GF-D8 (cell line): Measurements from ENCODE around the gene SEMA4C.
A peak's percentile ranks its signal among the peaks of the same experiment; 100 is the strongest.

ENCODE experiments used
- DNase-seq: peaks from one replicate; lab custom pipeline; 2025; lab: John Stamatoyannopoulos, UW

The SEMA4C gene

GRCh38 chr2:96869822-96870625 is at the start of gene SEMA4C:
Gene SEMA4C, minus strand, starts transcription at chr2:96870080. Its CDS starts 2,194 bp downstream, at chr2:96867886.
- DNase-seq, result no peak

DNA sequence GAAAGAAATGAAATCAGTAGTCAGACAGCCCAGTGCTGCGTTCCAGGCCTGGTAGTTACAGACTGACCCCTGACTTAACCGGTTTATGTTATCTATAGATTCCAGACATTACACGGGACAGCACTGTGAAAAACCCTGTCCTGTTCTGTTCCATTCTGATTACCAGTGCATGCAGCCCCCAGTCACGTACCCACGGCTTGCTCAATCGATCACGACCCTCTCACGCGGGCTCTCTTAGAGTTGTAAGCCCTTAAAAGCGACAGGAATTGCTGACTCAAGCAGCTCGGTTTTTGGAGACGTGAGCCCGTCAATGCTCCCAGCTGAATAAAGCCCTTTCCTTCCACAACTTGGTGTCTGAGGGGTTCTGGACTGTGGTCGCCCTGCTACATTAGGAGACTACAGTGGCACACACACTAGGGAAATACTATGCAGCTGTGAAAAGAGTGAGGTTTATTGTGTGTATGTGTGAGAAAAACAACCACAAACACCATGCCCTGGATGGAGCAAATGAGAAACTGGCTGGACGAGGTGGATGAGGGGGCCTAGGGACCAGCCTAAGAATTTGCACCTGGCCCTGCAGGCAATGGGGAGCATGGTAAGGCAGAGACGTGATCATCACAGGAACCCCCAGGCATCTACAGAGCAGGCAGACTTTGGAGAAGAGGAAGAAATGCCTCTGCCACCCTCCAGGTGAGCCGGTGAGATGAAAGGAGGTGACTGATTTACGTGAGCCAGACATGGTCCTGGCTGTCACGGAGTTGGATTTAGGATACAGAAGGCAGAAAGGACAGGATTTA is 49.1 kb upstream of the SEMA4C start:
- DNase-seq, result no peak

DNA sequence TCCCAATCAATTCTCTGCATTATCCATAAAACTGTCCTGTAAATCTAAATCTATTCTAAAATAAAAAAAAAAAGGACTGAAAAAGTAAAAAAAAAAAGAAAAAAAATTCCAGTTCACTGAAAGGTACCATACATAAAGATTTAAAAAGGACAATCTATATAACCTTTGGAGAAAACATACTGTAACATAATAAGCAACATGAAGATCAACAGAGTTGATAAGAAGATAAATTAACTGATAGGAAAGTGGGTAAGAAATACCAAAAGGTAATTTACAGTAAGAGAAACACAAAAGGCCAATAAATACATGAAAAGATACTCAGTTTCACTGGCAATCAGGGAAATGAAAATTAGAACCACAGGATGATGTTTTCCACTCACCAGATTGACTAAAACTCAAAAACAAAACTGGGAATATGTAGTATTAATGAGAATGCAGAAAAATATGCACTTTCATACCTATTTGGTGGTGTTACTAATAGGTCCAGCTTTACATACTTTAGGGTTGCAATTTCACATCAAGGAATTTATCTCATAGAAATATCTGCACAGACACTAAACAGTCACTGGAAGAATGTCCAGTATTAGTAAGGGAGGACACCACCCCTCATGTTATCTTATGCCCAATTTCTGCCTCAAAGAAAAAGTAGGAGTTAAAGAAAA is 48.3 kb upstream of the SEMA4C start:
- DNase-seq, result no peak

GRCh38 chr2:96916646-96917543 is 47.0 kb upstream of the SEMA4C start:
- no peak for DNase-seq

GRCh38 chr2:96916156-96916630 is 46.3 kb upstream of the SEMA4C start:
- no peak for DNase-seq

GRCh38 chr2:96914332-96914731 is 44.5 kb upstream of the SEMA4C start:
- DNase-seq, result no peak

GRCh38 chr2:96913398-96914202 is 43.7 kb upstream of the SEMA4C start:
- peak; percentile 55 for DNase-seq

GRCh38 chr2:96913117-96913397 is 43.2 kb upstream of the SEMA4C start:
- DNase-seq, result no peak

- DNase-seq, result no peak
These were observed 42.7 kb upstream of the SEMA4C start for GRCh38 chr2:96912346-96913116.

DNA sequence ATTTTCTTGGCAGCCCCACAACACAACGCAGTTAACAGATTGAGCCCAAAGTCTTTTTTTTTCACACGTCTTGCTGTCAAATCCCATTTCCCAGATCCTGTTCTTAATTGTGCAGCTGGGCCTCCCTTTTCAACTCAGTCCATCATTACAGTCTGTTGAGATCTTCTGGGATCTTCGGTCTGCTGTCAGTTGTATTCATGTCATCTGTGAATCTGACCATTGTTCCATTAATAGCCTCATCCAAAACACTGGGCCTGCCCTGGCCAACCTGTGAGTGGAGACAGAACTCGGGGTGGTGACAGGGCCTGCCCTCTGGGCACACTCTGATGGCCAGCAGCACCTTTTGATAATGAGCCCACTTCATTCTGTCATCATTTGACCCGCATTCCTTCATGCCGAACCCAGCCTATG is 39.7 kb upstream of the SEMA4C start:
- no peak for DNase-seq

- DNase-seq, result no peak
These were observed 37.5 kb upstream of the SEMA4C start for GRCh38 chr2:96907115-96908041.

- no peak for DNase-seq
These were observed 36.8 kb upstream of the SEMA4C start for GRCh38 chr2:96906729-96907114.

DNA sequence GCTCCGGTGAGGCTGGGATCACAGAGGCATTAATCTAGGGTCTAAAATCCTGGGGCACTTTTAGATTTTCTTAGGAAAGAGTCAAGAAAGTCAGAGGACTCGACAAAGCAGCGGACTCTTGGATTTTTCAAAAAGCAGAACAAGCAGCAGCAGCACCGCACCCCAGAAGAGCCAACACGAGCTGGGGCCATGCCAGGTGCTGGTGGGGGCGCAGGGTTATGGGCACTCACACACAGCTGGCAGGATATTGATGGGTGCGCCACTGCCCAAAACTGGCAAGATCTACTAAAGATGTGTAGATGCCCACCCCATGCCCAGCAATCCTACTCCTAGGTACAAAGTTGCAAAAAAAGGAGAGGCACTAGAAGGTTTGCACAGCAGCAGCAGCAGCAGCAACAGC is 33.9 kb upstream of the SEMA4C start:
- no peak for DNase-seq

DNA sequence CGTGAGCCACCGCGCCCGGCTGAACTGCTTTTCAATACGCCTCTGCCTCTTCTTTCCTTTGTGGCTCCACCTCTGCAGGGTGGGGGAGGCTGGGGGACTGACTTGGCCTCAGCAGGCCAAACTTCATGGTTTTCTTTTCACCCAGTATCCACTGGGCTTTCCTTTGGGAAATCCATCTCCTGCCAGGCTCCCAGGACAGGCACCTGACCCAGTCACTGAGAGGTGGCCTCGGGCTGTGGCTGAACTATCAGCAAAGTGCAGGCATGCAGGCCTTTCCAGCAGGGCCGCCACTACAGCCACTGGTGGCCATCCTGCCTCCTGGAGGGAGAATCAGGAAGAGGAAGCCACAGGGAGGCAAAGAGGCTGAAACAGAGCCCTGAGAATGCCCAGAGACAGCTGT is 33.4 kb upstream of the SEMA4C start:
- DNase-seq, result no peak

- DNase-seq, result no peak
These were observed 30.4 kb upstream of the SEMA4C start for GRCh38 chr2:96900237-96900636.

GRCh38 chr2:96899413-96899741 is 29.5 kb upstream of the SEMA4C start:
- DNase-seq, result no peak

DNA sequence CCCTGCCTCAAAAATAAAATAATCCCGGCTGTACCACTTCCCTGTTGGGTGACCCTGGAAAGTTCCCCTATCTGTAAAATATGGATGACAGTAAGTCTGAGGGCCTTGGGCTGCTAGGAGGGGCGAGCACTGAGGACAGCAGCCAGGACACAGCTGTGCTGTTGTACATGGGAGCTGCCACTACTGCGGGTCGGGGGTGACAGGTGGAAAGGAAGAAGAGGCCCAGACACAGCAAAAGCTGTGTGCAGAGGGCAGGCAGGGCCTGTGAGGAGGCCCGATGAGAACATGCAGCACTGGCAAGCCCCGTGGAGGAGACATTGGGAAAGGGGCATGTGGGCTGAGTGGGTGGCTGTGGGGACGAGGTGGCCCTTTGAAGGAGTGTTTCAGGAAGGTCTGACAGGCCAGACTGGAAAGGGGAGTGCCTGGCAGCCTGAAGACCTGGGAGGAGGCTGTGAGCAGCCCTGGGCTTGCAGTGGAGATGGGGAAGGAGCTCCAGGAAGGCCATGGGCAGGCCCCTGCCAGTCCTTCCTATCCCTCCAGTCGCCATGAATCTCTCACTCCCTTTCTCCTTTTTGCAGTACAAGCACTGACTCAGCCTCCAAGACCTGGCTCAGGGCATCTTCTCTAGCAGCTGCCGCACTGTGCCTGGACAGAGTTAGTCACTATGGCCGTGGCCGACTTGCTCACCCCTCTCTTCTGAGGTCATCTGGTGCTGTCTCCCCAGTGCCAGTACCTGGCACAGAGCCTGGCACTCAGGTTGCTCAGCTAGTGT is 28.9 kb upstream of the SEMA4C start:
- no peak for DNase-seq

- no peak for DNase-seq
These were observed 28.2 kb upstream of the SEMA4C start for GRCh38 chr2:96898135-96898505.
